Mesenchymal stem cell (in vitro differentiated cells and primary cell): ENCODE measurements around the gene PI4KA.
"Not testable (repeated sequence)": the region's sequence is repeated elsewhere in the genome, so short reads cannot be mapped to it uniquely, and the experiment has no call there.

ENCODE experiments used
- DNase-seq: peaks from one replicate; pipeline ENCODE4 v3.0.0-alpha.2; 2013
- H2AFZ ChIP-seq: one replicate; pipeline ENCODE4 v1.6.1; 2013; ENCODE audit warnings: low read depth, mild to moderate bottlenecking, control low read depth, inconsistent platforms, low read length, moderate library complexity
- H2AK5ac ChIP-seq: 2 replicates; pipeline ENCODE4 v1.6.1; 2013; ENCODE audit warnings: low read length, moderate library complexity, mild to moderate bottlenecking, inconsistent platforms; ENCODE audit not compliant: severe bottlenecking
- H2BK120ac ChIP-seq: one replicate; pipeline ENCODE4 v1.6.1; 2013; ENCODE audit warnings: low read depth, mild to moderate bottlenecking, inconsistent platforms, low read length, moderate library complexity
- H2BK12ac ChIP-seq, 2 experiments: one replicate each; pipeline ENCODE4 v1.6.1; 2013; ENCODE audit warnings: inconsistent platforms in 2 of 2, low read length in 2 of 2, mild to moderate bottlenecking in 2 of 2, moderate library complexity in 2 of 2, control low read depth in 1 of 2
- H2BK15ac ChIP-seq: one replicate; pipeline ENCODE4 v1.6.1; 2013; ENCODE audit warnings: mild to moderate bottlenecking, low read depth, inconsistent platforms; ENCODE audit not compliant: poor library complexity, severe bottlenecking
- H2BK5ac ChIP-seq: 2 replicates; pipeline ENCODE4 v1.6.1; 2013; ENCODE audit warnings: low read depth, mild to moderate bottlenecking, low read length, control low read depth, inconsistent platforms; ENCODE audit not compliant: poor library complexity, severe bottlenecking
- H3K14ac ChIP-seq, 2 experiments: one replicate each; pipeline ENCODE4 v1.6.1; 2013; ENCODE audit warnings: inconsistent platforms in 2 of 2, low read length in 2 of 2, control low read depth in 1 of 2, mild to moderate bottlenecking in 1 of 2, moderate library complexity in 1 of 2
- H3K18ac ChIP-seq, 2 experiments: one replicate each; pipeline ENCODE4 v1.6.1; 2013; ENCODE audit warnings: inconsistent platforms in 2 of 2, low read length in 2 of 2, control low read depth in 1 of 2, low read depth in 1 of 2, mild to moderate bottlenecking in 1 of 2
- H3K23ac ChIP-seq, 2 experiments: one replicate each; pipeline ENCODE4 v1.6.1; 2013; ENCODE audit warnings: inconsistent platforms in 2 of 2, low read length in 2 of 2, mild to moderate bottlenecking in 2 of 2, moderate library complexity in 2 of 2, control low read depth in 1 of 2
- H3K27ac ChIP-seq: 2 replicates; pipeline ENCODE4 v1.5.1; 2013; ENCODE audit warnings: mild to moderate bottlenecking, moderate library complexity, low read length, control low read depth, inconsistent platforms; ENCODE audit not compliant: poor library complexity, severe bottlenecking
- H3K27me3 ChIP-seq, 2 experiments: 2 replicates each; pipeline versions ENCODE4 v1.6.1 to v1.7.0; 2013; ENCODE audit warnings: low read length in 2 of 2, mild to moderate bottlenecking in 2 of 2, moderate library complexity in 2 of 2, control low read depth in 1 of 2, inconsistent platforms in 1 of 2; ENCODE audit not compliant: control insufficient read depth in 1 of 2, insufficient read depth in 1 of 2
- H3K36me3 ChIP-seq, 2 experiments: 2 replicates each; pipeline versions ENCODE4 v1.6.1 to v1.7.0; 2013; ENCODE audit warnings: low read length in 2 of 2, control low read depth in 1 of 2, inconsistent platforms in 1 of 2, low read depth in 1 of 2, mild to moderate bottlenecking in 1 of 2; ENCODE audit not compliant: insufficient read depth in 2 of 2, control insufficient read depth in 1 of 2
- H3K4ac ChIP-seq, 2 experiments: one replicate each; pipeline ENCODE4 v1.6.1; 2013; ENCODE audit warnings: inconsistent platforms in 2 of 2, low read length in 2 of 2, mild to moderate bottlenecking in 2 of 2, moderate library complexity in 2 of 2, control low read depth in 1 of 2, low read depth in 1 of 2
- H3K4me1 ChIP-seq: 2 replicates; pipeline ENCODE4 v1.6.1; 2013; ENCODE audit warnings: low read depth, low read length, control low read depth; ENCODE audit not compliant: control insufficient read depth, insufficient read depth
- H3K4me2 ChIP-seq: 2 replicates; pipeline ENCODE4 v1.6.1; 2013; ENCODE audit warnings: low read length, mild to moderate bottlenecking, inconsistent platforms; ENCODE audit not compliant: poor library complexity, severe bottlenecking
- H3K4me3 ChIP-seq, 2 experiments: 2 replicates each; pipeline versions ENCODE4 v1.5.1 to v1.7.0; 2013; ENCODE audit warnings: low read length in 2 of 2, mild to moderate bottlenecking in 2 of 2, control low read depth in 1 of 2, low read depth in 1 of 2; ENCODE audit not compliant: insufficient read depth in 1 of 2
- H3K79me1 ChIP-seq: replicated peaks from 2 replicates; pipeline ENCODE4 v1.6.1; 2013; ENCODE audit warnings: mild to moderate bottlenecking, control low read depth, low read length, inconsistent platforms; ENCODE audit not compliant: poor library complexity, severe bottlenecking
- H3K9ac ChIP-seq: 2 replicates; pipeline ENCODE4 v1.7.0; 2013; ENCODE audit warnings: mild to moderate bottlenecking, low read length, moderate library complexity
- H3K9me3 ChIP-seq: 2 replicates; pipeline ENCODE4 v1.7.0; 2013; ENCODE audit warnings: mild to moderate bottlenecking, low read length; ENCODE audit not compliant: control insufficient read depth
- H4K8ac ChIP-seq: one replicate; pipeline ENCODE4 v1.6.1; 2013; ENCODE audit warnings: inconsistent platforms, mild to moderate bottlenecking, low read length, moderate library complexity
- H4K91ac ChIP-seq: one replicate; pipeline ENCODE4 v1.6.1; 2013; ENCODE audit warnings: mild to moderate bottlenecking, low read length, inconsistent platforms
- WGBS: methylation state at CpG from one replicate; pipeline ENCODE4 v1.1.7; 2013; ENCODE audit warnings: mixed read lengths; 5-methylcytosine and 5-hydroxymethylcytosine counted together

Gene PI4KA

GRCh38 chr22:20670457-20671261, 188.0 kb downstream of the PI4KA start:
- not testable (repeated sequence) for H3K27ac ChIP-seq, DNase-seq, H3K4ac ChIP-seq, H2BK12ac ChIP-seq, H3K4me2 ChIP-seq, H3K4me1 ChIP-seq, H4K8ac ChIP-seq, H2AFZ ChIP-seq, H3K4me3 ChIP-seq, H3K18ac ChIP-seq, H4K91ac ChIP-seq, H3K36me3 ChIP-seq, H3K9ac ChIP-seq, H3K79me1 ChIP-seq, H2BK120ac ChIP-seq, H2AK5ac ChIP-seq, H3K9me3 ChIP-seq, H3K14ac ChIP-seq, H2BK15ac ChIP-seq, H3K23ac ChIP-seq, H2BK5ac ChIP-seq
- peaks cover 0 to 33% of the 10 kb centered on the region in 2 experiments for H3K27me3 ChIP-seq
- WGBS: 94% methylated on average over 65 of the region's 73 CpGs

- not testable (repeated sequence) for H2BK12ac ChIP-seq, H3K4me2 ChIP-seq
- WGBS: 78% methylated on average over 4 of the region's 13 CpGs
These were observed 188.7 kb downstream of the PI4KA start for GRCh38 chr22:20669884-20670283.

GRCh38 chr22:20669471-20669870, 189.1 kb downstream of the PI4KA start:
- not testable (repeated sequence) for H2BK15ac ChIP-seq, H3K4me1 ChIP-seq, H3K4ac ChIP-seq, DNase-seq, H4K91ac ChIP-seq, H3K9me3 ChIP-seq, H4K8ac ChIP-seq, H3K27ac ChIP-seq, H3K9ac ChIP-seq, H3K4me3 ChIP-seq, H2BK5ac ChIP-seq, H2AK5ac ChIP-seq, H3K23ac ChIP-seq, H3K14ac ChIP-seq, H3K79me1 ChIP-seq, H2BK120ac ChIP-seq, H3K4me2 ChIP-seq, H3K18ac ChIP-seq, H2AFZ ChIP-seq, H3K36me3 ChIP-seq, H2BK12ac ChIP-seq
- WGBS: 100% methylated on average over 2 of the region's 15 CpGs
- H3K27me3 ChIP-seq: peaks cover 0 to 30% of the 10 kb centered on the region in 2 experiments

More at GRCh38 chr22:20669884-20670283, 188.7 kb downstream of the PI4KA start:
- H2AK5ac ChIP-seq, H3K4me3 ChIP-seq, H3K18ac ChIP-seq, DNase-seq, H2AFZ ChIP-seq, H2BK5ac ChIP-seq, H2BK120ac ChIP-seq, H3K4ac ChIP-seq, H2BK15ac ChIP-seq, H3K36me3 ChIP-seq, H3K9ac ChIP-seq, H3K79me1 ChIP-seq, H3K27ac ChIP-seq, H3K23ac ChIP-seq, H3K4me1 ChIP-seq, H3K14ac ChIP-seq, H4K8ac ChIP-seq, H4K91ac ChIP-seq, H3K9me3 ChIP-seq: not testable (repeated sequence)
- peaks cover 0 to 30% of the 10 kb centered on the region in 2 experiments for H3K27me3 ChIP-seq

GRCh38 chr22:20668769-20669168, 189.8 kb downstream of the PI4KA start:
- H2AFZ ChIP-seq: not testable (repeated sequence)

More at GRCh38 chr22:20668769-20669168, 189.8 kb downstream of the PI4KA start:
- not testable (repeated sequence) for H3K9ac ChIP-seq, H3K4ac ChIP-seq, H4K91ac ChIP-seq, DNase-seq, H2BK12ac ChIP-seq, H3K18ac ChIP-seq, H3K4me1 ChIP-seq, H2BK15ac ChIP-seq, H3K23ac ChIP-seq, H3K27ac ChIP-seq, H3K79me1 ChIP-seq, H2BK120ac ChIP-seq, H4K8ac ChIP-seq, H3K14ac ChIP-seq, H2BK5ac ChIP-seq, H3K4me3 ChIP-seq, H3K36me3 ChIP-seq, H3K9me3 ChIP-seq, H2AK5ac ChIP-seq, H3K4me2 ChIP-seq
- 81% methylated on average over 10 of the region's 13 CpGs for WGBS
- H3K27me3 ChIP-seq: peaks cover 0 to 27% of the 10 kb centered on the region in 2 experiments
